Tibial artery (tissue), 4 donors: Measurements from ENCODE around the gene CCDC102B.

Experiments used
- DNase-seq, 2 donors: peaks; one replicate each; pipeline ENCODE4 v3.0.0-alpha.2; 2019
- H3K27ac ChIP-seq, 2 donors: fragments of 200-600 bp; sonication (generic) in 1 of 2; 1 replicate in 1 of 2; 2 replicates in 1 of 2; pipeline ENCODE4 v1.5.1; 2018 to 2019; ENCODE audit warnings: mild to moderate bottlenecking in 1 of 2
- H3K27me3 ChIP-seq, 2 donors: fragments of 200-600 bp; sonication (generic) in 1 of 2; one replicate each; pipeline versions ENCODE4 v1.5.1 to v1.6.0; 2016 to 2019
- H3K36me3 ChIP-seq, 3 donors: fragments of 200-600 bp; sonication (generic) in 2 of 3; one replicate each; pipeline ENCODE4 v1.5.1; 2016 to 2019; ENCODE audit warnings: mild to moderate bottlenecking in 2 of 3
- H3K4me1 ChIP-seq, 4 donors: fragments of 200-600 bp; sonication (generic) in 2 of 4; 1 replicate in 3 of 4; 2 replicates in 1 of 4; pipeline ENCODE4 v1.5.1; 2016 to 2019
- H3K4me3 ChIP-seq, 2 donors: fragments of 200-600 bp; sonication (generic) in 1 of 2; 1 replicate in 1 of 2; 2 replicates in 1 of 2; pipeline ENCODE4 v1.5.1; 2018 to 2019; ENCODE audit warnings: mild to moderate bottlenecking in 2 of 2
- H3K9me3 ChIP-seq, 3 donors: fragments of 200-600 bp; sonication (generic) in 1 of 3; one replicate each; pipeline ENCODE4 v1.5.1; 2016 to 2019
- intact Hi-C: fragments of 100-400 bp; cut with DNase I; formaldehyde crosslinking; loops from one replicate; pipeline ENCODE4 v1.15.0; 2023; ENCODE audit warnings: low total_unique reads
- TF ChIP-seq, protein P1 (sequence below), 2 experiments: fragments of 200-600 bp in 1 of 2; fragments of 450-650 bp in 1 of 2; IDR thresholded peaks; one replicate each; pipeline ENCODE4 v1.5.1; 2017 to 2019; ENCODE audit warnings: antibody characterized with exemption in 2 of 2, mild to moderate bottlenecking in 1 of 2, moderate library complexity in 1 of 2

CCDC102B gene

GRCh38 chr18:68954738-68955137 lies 156.9 kb downstream of the CCDC102B start:
- Histone ChIP-seq H3K4me1 (no peaks in the 10 kb centered on the region), H3K36me3 (no peaks in the 10 kb centered on the region), H3K27me3 (no peaks in the 10 kb centered on the region), H3K27ac (no peak overlapping the region), H3K9me3 (no peaks in the 10 kb centered on the region), H3K4me3 (no peak overlapping the region)
- intact Hi-C loops: no loop called here
- DNase-seq: no peak
- TF ChIP-seq, protein P1, sequence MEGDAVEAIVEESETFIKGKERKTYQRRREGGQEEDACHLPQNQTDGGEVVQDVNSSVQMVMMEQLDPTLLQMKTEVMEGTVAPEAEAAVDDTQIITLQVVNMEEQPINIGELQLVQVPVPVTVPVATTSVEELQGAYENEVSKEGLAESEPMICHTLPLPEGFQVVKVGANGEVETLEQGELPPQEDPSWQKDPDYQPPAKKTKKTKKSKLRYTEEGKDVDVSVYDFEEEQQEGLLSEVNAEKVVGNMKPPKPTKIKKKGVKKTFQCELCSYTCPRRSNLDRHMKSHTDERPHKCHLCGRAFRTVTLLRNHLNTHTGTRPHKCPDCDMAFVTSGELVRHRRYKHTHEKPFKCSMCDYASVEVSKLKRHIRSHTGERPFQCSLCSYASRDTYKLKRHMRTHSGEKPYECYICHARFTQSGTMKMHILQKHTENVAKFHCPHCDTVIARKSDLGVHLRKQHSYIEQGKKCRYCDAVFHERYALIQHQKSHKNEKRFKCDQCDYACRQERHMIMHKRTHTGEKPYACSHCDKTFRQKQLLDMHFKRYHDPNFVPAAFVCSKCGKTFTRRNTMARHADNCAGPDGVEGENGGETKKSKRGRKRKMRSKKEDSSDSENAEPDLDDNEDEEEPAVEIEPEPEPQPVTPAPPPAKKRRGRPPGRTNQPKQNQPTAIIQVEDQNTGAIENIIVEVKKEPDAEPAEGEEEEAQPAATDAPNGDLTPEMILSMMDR (IDR thresholded peaks at IDR 0.05): no peak

- no peak overlapping the region for H3K27ac ChIP-seq
- H3K4me3 ChIP-seq: no peak overlapping the region
- no peaks in the 10 kb centered on the region for H3K36me3 ChIP-seq
- intact Hi-C loops: no loop called here
- H3K4me1 ChIP-seq: no peaks in the 10 kb centered on the region
- TF ChIP-seq, protein P1 (IDR thresholded peaks at IDR 0.05): no peak
- no peaks in the 10 kb centered on the region for H3K9me3 ChIP-seq
- no peaks in the 10 kb centered on the region for H3K27me3 ChIP-seq
- DNase-seq: no peak
Measured at GRCh38 chr18:68956650-68957049, 158.8 kb downstream of the CCDC102B start.

GRCh38 chr18:68960355-68960754 lies 162.5 kb downstream of the CCDC102B start:
- H3K4me3 ChIP-seq: no peak overlapping the region
- intact Hi-C loops: no loop called here
- H3K27ac ChIP-seq: no peak overlapping the region
- H3K9me3 ChIP-seq: no peaks in the 10 kb centered on the region
- no peak for DNase-seq
- TF ChIP-seq, protein P1 (IDR thresholded peaks at IDR 0.05): no peak
- no peaks in the 10 kb centered on the region for H3K36me3 ChIP-seq
- no peaks in the 10 kb centered on the region for H3K4me1 ChIP-seq
- H3K27me3 ChIP-seq: no peaks in the 10 kb centered on the region

- TF ChIP-seq, protein P1 (IDR thresholded peaks at IDR 0.05): no peak
- Histone ChIP-seq H3K4me1 (no peaks in the 10 kb centered on the region), H3K27ac (no peak overlapping the region), H3K9me3 (no peaks in the 10 kb centered on the region), H3K4me3 (no peak overlapping the region), H3K36me3 (no peaks in the 10 kb centered on the region), H3K27me3 (no peaks in the 10 kb centered on the region)
- DNase-seq: no peak
- intact Hi-C loops: no loop called here
Measured at GRCh38 chr18:68962623-68963022, 164.7 kb downstream of the CCDC102B start.

DNA sequence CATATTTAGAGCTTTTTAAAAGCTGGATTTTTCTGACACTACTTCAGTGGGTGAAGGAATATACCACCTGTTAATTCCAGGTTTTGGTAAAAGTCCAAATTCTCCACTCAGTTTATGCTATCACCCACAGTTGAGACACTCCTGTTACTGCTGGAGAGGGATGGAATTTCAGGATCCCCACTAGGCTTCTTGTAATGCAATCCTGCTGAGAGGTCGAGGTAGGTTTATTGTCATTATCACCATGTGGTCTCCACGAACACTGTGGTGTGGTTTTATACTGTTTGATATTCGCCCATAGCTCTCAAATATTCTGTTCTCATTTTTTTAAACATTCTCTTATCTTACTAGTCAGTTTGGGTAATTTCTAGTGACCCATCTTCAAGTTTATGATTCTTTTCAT lies 167.9 kb downstream of the CCDC102B start:
- TF ChIP-seq, protein P1 (IDR thresholded peaks at IDR 0.05): no peak
- no peaks in the 10 kb centered on the region for H3K27me3 ChIP-seq
- no peak overlapping the region for H3K4me3 ChIP-seq
- H3K36me3 ChIP-seq: no peaks in the 10 kb centered on the region
- no peak overlapping the region for H3K27ac ChIP-seq
- intact Hi-C loops: no loop called here
- no peaks in the 10 kb centered on the region for H3K9me3 ChIP-seq
- DNase-seq: no peak
- H3K4me1 ChIP-seq: no peaks in the 10 kb centered on the region

GRCh38 chr18:68969027-68969426 lies 171.1 kb downstream of the CCDC102B start:
- no peaks in the 10 kb centered on the region for H3K27me3 ChIP-seq
- H3K4me3 ChIP-seq: no peak overlapping the region
- no peaks in the 10 kb centered on the region for H3K9me3 ChIP-seq
- no peaks in the 10 kb centered on the region for H3K4me1 ChIP-seq
- intact Hi-C loops: no loop called here
- TF ChIP-seq, protein P1 (IDR thresholded peaks at IDR 0.05): no peak
- H3K36me3 ChIP-seq: no peaks in the 10 kb centered on the region
- DNase-seq: no peak
- H3K27ac ChIP-seq: no peak overlapping the region
